ENCODE measurements around the gene NSL1.

Gene NSL1

DNA sequence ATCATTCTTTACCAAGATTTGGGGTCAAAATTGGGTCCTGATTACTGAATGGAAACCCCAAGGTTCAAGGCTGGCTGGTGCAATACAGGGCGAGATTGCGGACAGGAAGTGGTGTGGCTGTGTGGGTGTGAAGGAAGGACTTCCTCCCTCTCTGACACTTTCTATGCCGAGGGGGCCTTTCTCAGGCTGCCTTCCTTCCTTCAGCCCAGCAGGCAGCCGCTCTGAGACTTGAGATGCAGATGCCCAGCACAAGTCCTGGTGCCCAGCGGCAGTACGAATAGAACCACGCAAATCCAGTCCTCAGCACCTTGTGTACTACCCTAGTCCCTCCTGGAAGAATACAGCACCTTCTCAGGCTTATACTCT lies 108.2 kb downstream of the NSL1 start:
- DNase-seq, result no peak

DNA sequence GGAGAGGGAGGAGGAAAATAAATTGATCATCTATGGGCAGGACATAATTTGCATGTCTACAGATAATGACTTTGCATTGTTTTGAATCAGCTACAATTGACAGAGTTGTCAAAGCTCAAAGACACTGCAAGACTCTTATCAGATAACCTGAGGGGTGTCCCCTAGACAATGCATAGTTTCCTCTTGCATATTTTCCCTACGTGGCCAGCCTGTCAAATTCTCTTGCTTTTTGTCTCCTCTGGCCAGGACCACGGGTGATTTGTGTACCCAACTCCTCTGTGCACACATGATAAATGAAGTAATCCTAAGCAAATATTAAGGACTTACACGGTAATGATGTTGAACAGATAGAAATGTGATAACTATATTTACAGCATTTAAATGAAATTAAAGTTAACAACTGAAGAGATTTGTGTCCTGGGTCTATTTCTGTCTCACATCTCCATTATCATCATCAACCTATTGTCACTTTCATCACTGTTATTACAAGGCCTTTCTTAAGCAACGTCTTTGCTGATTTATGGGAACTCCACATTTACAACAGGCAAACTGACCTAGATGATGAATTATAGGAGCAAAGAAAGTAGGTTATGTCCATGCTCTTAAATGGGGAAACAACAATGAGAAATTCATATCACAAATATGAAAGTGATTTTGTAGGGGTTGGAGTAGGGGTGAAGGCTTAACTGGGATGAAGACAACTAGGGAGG lies 110.7 kb downstream of the NSL1 start:
- DNase-seq, result no peak

DNA sequence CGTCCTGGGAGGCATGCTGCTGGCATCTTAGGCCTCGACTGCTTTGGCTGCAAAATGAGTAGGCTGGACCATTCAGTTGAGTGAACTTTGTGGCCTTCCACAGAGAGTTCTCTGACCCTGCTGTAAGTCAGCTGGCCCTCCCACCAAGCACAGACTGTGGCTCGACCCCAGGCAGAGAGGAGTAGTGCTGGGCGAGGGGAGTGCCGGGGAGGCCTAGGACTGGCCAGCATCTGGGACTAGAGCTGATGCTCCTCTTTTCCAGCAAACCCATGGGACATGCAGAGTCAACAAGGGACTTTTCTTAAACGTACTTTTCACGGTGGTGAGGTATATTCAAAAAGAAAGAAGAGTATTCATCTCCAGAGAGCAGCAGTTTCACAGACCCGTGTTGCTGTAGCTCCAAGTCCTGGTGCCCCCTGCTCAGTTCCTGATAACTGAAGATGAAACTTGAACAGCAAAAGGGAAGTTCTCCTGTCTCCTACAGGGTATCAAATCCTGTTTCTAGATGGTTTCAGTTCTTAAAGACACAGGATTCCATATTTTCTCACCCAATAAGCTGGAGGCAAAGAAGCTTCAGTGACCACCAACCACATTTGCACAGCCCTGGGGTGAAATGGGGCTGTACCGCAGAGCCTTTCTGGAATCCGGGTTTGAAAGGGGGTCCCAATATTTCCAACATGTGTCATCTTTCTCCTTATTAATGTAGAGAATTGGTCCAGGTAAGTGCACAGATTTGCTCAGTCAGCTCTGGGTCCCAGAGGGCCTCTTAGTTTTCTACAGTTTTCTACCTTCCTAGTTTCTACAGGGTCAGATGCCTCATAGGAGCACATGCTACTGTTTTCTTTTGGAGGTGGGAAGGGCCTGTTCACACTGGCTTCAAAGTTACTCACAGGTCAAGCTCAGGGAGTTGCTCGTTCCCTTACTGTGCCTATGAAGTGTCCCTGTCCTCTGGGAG lies 112.8 kb downstream of the NSL1 start:
- DNase-seq, result no peak

DNA sequence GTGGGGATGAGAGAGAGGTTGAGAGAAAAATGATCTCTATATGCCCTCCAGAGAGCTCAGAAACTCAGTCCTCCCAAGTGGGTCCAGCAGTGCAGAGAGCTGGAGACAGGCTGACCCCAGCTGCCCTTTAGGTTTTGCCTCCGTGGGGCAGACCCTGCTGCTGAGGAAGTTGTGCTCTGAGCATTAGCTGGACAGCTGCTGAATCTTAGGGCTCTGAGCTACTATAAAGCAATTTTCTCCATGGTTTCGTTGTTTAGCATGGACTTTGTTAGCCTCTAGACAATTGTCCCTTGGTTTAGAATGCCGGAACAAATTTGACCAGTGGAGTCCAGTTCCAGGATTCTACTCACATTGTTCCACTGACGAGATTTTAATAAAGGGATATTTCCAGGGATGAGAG lies 114.0 kb downstream of the NSL1 start:
- DNase-seq, result no peak

DNA sequence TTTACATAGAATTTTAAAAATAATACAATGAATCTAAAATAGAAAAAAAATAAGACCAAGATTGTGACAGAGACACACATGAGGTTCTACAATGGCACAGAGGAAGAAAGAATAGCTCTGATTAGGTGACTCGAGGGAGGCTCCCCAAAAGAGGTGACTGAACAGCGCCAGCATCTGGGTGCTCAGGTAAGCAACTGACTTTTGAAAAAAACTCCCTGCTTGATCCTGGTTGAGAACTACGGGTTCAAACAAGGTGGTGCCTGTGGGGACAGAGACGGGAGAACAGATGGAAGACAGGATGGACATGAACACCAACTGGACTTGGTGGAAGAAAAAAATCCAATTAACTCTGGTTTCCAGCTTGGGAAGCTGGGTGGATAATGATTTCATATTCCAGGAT lies 114.4 kb downstream of the NSL1 start:
- DNase-seq, result no peak

Measured in T-helper 9 cell (primary cell).